K562 (cell line): Measurements from ENCODE around the gene MEF2D. TPM values are rescaled to one million over a fixed set of nuclear protein-coding genes. Genes with fewer than 3 reads are reported as not detected.
A peak's percentile ranks its signal among the peaks of the same experiment; 100 is the strongest.

ENCODE experiments used
- EGR1 ChIP-seq: fragments of 450-650 bp; conservative IDR thresholded peaks from 2 replicates; pipeline ENCODE4 v1.6.1; 2017; ENCODE audit warnings: mild to moderate bottlenecking
- GABPA ChIP-seq: fragments of 200-800 bp; sonication (Bioruptor generic); conservative IDR thresholded peaks from 2 replicates; pipeline ENCODE4 v1.6.1; 2016; ENCODE audit warnings: low read depth, missing genetic modification characterization, missing compliant biosample characterization
- TFAP4 ChIP-seq: sonication (generic); formaldehyde crosslinking; IDR thresholded peaks from 2 replicates; pipeline ENCODE4 v1.8.0; 2022; ENCODE audit warnings: missing genetic modification reagents, mild to moderate bottlenecking, moderate library complexity, borderline replicate concordance
- ZNF316 ChIP-seq: fragments of 450-650 bp; IDR thresholded peaks from 2 replicates; pipeline ENCODE4 v1.6.1; 2016
- polyA plus RNA-seq, 8 experiments: library from polyadenylated mRNA; depleted of rRNA in 4 of 8; stranded (reverse) in 5 of 8; unstranded in 3 of 8; fragments of >200 nt; fragmentation: Nextera tagmentation in 2 of 8; fragmentation: Illumina TruSeq in 1 of 8; extraction: Ambion mirVana in 2 of 8; extraction: Trizol in 1 of 8; gene quantifications; 2 replicates each; pipeline versions ENCODE4 v1.2.1 to v1.2.3, GENCODE V29; 2011 to 2014; ENCODE audit warnings: inconsistent platforms in 1 of 8, missing spikeins in 1 of 8
- total RNA-seq, 7 experiments: library from RNA; depleted of rRNA in 6 of 7; stranded (reverse); fragments of >200 nt in 6 of 7; fragmentation: Illumina TruSeq in 2 of 7; extraction: Trizol in 2 of 7; gene quantifications; 2 replicates each; pipeline versions ENCODE4 v1.2.1 to v1.2.3, GENCODE V29; 2011 to 2021; ENCODE audit warnings: low replicate concordance in 1 of 7
- TF ChIP-seq, protein P1 (sequence below), 3 experiments: fragments of 200-800 bp in 1 of 3; fragments of 250-450 bp in 1 of 3; fragments of 450-650 bp in 1 of 3; sonication (Bioruptor Pico) in 1 of 3; sonication (Bioruptor generic) in 1 of 3; formaldehyde crosslinking in 1 of 3; IDR thresholded peaks; 2 replicates each; pipeline versions ENCODE4 v1.6.1 to v1.8.0; 2016 to 2022; ENCODE audit warnings: mild to moderate bottlenecking in 2 of 3, missing genetic modification characterization in 2 of 3, missing compliant biosample characterization in 1 of 3, moderate library complexity in 1 of 3
- TF ChIP-seq, protein P2 (sequence below): fragments of 450-650 bp; IDR thresholded peaks from 2 replicates; pipeline ENCODE4 v1.6.1; 2017; ENCODE audit warnings: antibody characterized with exemption, mild to moderate bottlenecking

MEF2D gene
- total and polyA plus RNA-seq, 9 of the 15 experiments (the other 6 are each of a cell fraction or from before 2014, with no cell fraction given), result 0.10 to 19.5 (median 2.6) TPM

GRCh38 chr1:156490401-156491032 is 10.1 kb downstream of the MEF2D start (continued):
- TF ChIP-seq, protein P1, sequence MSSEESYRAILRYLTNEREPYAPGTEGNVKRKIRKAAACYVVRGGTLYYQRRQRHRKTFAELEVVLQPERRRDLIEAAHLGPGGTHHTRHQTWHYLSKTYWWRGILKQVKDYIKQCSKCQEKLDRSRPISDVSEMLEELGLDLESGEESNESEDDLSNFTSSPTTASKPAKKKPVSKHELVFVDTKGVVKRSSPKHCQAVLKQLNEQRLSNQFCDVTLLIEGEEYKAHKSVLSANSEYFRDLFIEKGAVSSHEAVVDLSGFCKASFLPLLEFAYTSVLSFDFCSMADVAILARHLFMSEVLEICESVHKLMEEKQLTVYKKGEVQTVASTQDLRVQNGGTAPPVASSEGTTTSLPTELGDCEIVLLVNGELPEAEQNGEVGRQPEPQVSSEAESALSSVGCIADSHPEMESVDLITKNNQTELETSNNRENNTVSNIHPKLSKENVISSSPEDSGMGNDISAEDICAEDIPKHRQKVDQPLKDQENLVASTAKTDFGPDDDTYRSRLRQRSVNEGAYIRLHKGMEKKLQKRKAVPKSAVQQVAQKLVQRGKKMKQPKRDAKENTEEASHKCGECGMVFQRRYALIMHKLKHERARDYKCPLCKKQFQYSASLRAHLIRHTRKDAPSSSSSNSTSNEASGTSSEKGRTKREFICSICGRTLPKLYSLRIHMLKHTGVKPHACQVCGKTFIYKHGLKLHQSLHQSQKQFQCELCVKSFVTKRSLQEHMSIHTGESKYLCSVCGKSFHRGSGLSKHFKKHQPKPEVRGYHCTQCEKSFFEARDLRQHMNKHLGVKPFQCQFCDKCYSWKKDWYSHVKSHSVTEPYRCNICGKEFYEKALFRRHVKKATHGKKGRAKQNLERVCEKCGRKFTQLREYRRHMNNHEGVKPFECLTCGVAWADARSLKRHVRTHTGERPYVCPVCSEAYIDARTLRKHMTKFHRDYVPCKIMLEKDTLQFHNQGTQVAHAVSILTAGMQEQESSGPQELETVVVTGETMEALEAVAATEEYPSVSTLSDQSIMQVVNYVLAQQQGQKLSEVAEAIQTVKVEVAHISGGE (CRISPR knock-in tag; IDR thresholded peaks at IDR 0.05), result peak in 1 of 3 experiments; percentile 66; a peak in 2 of 6 replicates
- TF ChIP-seq EGR1, result peak; percentile 71; the same call in 1 of the 2 replicates
- TF ChIP-seq, protein P2, sequence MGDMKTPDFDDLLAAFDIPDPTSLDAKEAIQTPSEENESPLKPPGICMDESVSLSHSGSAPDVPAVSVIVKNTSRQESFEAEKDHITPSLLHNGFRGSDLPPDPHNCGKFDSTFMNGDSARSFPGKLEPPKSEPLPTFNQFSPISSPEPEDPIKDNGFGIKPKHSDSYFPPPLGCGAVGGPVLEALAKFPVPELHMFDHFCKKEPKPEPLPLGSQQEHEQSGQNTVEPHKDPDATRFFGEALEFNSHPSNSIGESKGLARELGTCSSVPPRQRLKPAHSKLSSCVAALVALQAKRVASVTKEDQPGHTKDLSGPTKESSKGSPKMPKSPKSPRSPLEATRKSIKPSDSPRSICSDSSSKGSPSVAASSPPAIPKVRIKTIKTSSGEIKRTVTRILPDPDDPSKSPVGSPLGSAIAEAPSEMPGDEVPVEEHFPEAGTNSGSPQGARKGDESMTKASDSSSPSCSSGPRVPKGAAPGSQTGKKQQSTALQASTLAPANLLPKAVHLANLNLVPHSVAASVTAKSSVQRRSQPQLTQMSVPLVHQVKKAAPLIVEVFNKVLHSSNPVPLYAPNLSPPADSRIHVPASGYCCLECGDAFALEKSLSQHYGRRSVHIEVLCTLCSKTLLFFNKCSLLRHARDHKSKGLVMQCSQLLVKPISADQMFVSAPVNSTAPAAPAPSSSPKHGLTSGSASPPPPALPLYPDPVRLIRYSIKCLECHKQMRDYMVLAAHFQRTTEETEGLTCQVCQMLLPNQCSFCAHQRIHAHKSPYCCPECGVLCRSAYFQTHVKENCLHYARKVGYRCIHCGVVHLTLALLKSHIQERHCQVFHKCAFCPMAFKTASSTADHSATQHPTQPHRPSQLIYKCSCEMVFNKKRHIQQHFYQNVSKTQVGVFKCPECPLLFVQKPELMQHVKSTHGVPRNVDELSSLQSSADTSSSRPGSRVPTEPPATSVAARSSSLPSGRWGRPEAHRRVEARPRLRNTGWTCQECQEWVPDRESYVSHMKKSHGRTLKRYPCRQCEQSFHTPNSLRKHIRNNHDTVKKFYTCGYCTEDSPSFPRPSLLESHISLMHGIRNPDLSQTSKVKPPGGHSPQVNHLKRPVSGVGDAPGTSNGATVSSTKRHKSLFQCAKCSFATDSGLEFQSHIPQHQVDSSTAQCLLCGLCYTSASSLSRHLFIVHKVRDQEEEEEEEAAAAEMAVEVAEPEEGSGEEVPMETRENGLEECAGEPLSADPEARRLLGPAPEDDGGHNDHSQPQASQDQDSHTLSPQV, result 0 out of 2 replicates have a peak, but pooled peaks have one; percentile 26
- TF ChIP-seq TFAP4 (CRISPR knock-in tag), result 0 out of 2 replicates have a peak, but pooled peaks have one; percentile 18
- peak; percentile 5; the same call in 1 of the 2 replicates for TF ChIP-seq ZNF316
- 0 out of 2 replicates have a peak, but pooled peaks have one; percentile 18 for TF ChIP-seq GABPA
